IgD-negative memory B cell (primary cell): ENCODE results near the gene SLC6A4. TPM values are rescaled to one million over a fixed set of nuclear protein-coding genes. Genes with fewer than 3 reads are reported as not detected.

ENCODE experiments used
- H3K27ac Mint-ChIP-seq, 3 donors: one replicate each; pipeline ENCODE4 v1.8.0; 2020 to 2022; ENCODE audit warnings: mild to moderate bottlenecking in 3 of 3, mixed read lengths in 3 of 3, moderate library complexity in 1 of 3
- H3K27me3 Mint-ChIP-seq: one replicate; pipeline ENCODE4 v1.8.0; 2021; ENCODE audit warnings: mixed read lengths
- H3K36me3 Mint-ChIP-seq: one replicate; pipeline ENCODE4 v1.8.0; 2020; ENCODE audit warnings: mild to moderate bottlenecking, mixed read lengths
- H3K4me1 Mint-ChIP-seq, 3 donors: one replicate each; pipeline ENCODE4 v1.8.0; 2020 to 2022; ENCODE audit warnings: mixed read lengths in 3 of 3, mild to moderate bottlenecking in 1 of 3
- H3K4me3 Mint-ChIP-seq, 4 donors: one replicate each; pipeline ENCODE4 v1.8.0; 2020 to 2022; ENCODE audit warnings: mild to moderate bottlenecking in 4 of 4, mixed read lengths in 4 of 4, moderate library complexity in 3 of 4
- H3K9me3 Mint-ChIP-seq, 3 donors: one replicate each; pipeline ENCODE4 v1.8.0; 2020 to 2021; ENCODE audit warnings: mixed read lengths in 3 of 3, mild to moderate bottlenecking in 1 of 3
- polyA plus RNA-seq: library from polyadenylated mRNA; unstranded; fragments of 300-500 nt; fragmentation: Illumina TruSeq; gene quantifications from one replicate; pipeline ENCODE4 v1.2.3, GENCODE V29; 2021

The SLC6A4 gene
- polyA plus RNA-seq, 1 donor from 2014 or later: 0.13 TPM

GRCh38 chr17:30246460-30246859 lies 11.0 kb upstream of the SLC6A4 start:
- Mint-ChIP-seq H3K27me3 (peaks cover under 1% of the 10 kb centered on the region), H3K4me3 (no peak overlapping the region), H3K36me3 (peaks cover 15% of the 10 kb centered on the region), H3K27ac (no peak overlapping the region), H3K9me3 (no peaks in the 10 kb centered on the region), H3K4me1 (no peaks in the 10 kb centered on the region)

- Mint-ChIP-seq H3K36me3 (peaks cover 10% of the 10 kb centered on the region), H3K27ac (no peak overlapping the region), H3K4me3 (no peak overlapping the region), H3K4me1 (no peaks in the 10 kb centered on the region), H3K9me3 (peaks cover 0 to 3% (median 0%) of the 10 kb centered on the region in 3 donors), H3K27me3 (peaks cover 2% of the 10 kb centered on the region)
Observed at GRCh38 chr17:30244853-30245385, 9.4 kb upstream of the SLC6A4 start.

- Mint-ChIP-seq H3K27ac (no peak overlapping the region), H3K9me3 (peaks cover 0 to 3% (median 0%) of the 10 kb centered on the region in 3 donors), H3K27me3 (peaks cover 6% of the 10 kb centered on the region), H3K4me1 (no peaks in the 10 kb centered on the region), H3K4me3 (no peak overlapping the region), H3K36me3 (peaks cover 10% of the 10 kb centered on the region)
Observed at GRCh38 chr17:30243568-30243967, 8.1 kb upstream of the SLC6A4 start.

GRCh38 chr17:30243002-30243401 lies 7.5 kb upstream of the SLC6A4 start:
- no peaks in the 10 kb centered on the region for H3K4me1 Mint-ChIP-seq
- peaks cover 9% of the 10 kb centered on the region for H3K27me3 Mint-ChIP-seq
- peaks cover 0 to 4% (median 0%) of the 10 kb centered on the region in 3 donors for H3K9me3 Mint-ChIP-seq
- H3K4me3 Mint-ChIP-seq: no peak overlapping the region
- H3K27ac Mint-ChIP-seq: no peak overlapping the region
- peaks cover 5% of the 10 kb centered on the region for H3K36me3 Mint-ChIP-seq

GRCh38 chr17:30241051-30241450 lies 5.6 kb upstream of the SLC6A4 start:
- Mint-ChIP-seq H3K4me1 (peaks cover under 1 to 4% (median 3%) of the 10 kb centered on the region in 3 donors), H3K9me3 (peaks cover 0 to 4% (median 0%) of the 10 kb centered on the region in 3 donors), H3K36me3 (no peaks in the 10 kb centered on the region), H3K27ac (no peak overlapping the region), H3K4me3 (no peak overlapping the region), H3K27me3 (peaks cover 22% of the 10 kb centered on the region)

- peaks cover 2 to 6% (median 5%) of the 10 kb centered on the region in 3 donors for H3K4me1 Mint-ChIP-seq
- H3K4me3 Mint-ChIP-seq: no peak overlapping the region
- H3K36me3 Mint-ChIP-seq: no peaks in the 10 kb centered on the region
- H3K27me3 Mint-ChIP-seq: peaks cover 25% of the 10 kb centered on the region
- H3K27ac Mint-ChIP-seq: peak overlapping the region in 1 of 3 donors; percentile 74
- peaks cover 0 to 4% (median 0%) of the 10 kb centered on the region in 3 donors for H3K9me3 Mint-ChIP-seq
Observed at GRCh38 chr17:30240177-30240576, 4.7 kb upstream of the SLC6A4 start.

- peaks cover 0 to 4% (median 0%) of the 10 kb centered on the region in 3 donors for H3K9me3 Mint-ChIP-seq
- H3K4me1 Mint-ChIP-seq: peaks cover 4 to 11% (median 11%) of the 10 kb centered on the region in 3 donors
- H3K27ac Mint-ChIP-seq: no peak overlapping the region
- H3K36me3 Mint-ChIP-seq: no peaks in the 10 kb centered on the region
- H3K27me3 Mint-ChIP-seq: peaks cover 33% of the 10 kb centered on the region
- H3K4me3 Mint-ChIP-seq: peak overlapping the region in 1 of 4 donors; percentile 32
Observed at GRCh38 chr17:30239089-30239462, 3.6 kb upstream of the SLC6A4 start.

- H3K4me3 Mint-ChIP-seq: peak overlapping the region in 1 of 4 donors; percentile 75
- peaks cover 0 to 4% (median 0%) of the 10 kb centered on the region in 3 donors for H3K9me3 Mint-ChIP-seq
- peaks cover 36% of the 10 kb centered on the region for H3K27me3 Mint-ChIP-seq
- peaks cover 4 to 16% (median 11%) of the 10 kb centered on the region in 3 donors for H3K4me1 Mint-ChIP-seq
- no peaks in the 10 kb centered on the region for H3K36me3 Mint-ChIP-seq
- peak overlapping the region in 1 of 3 donors; percentile 63 for H3K27ac Mint-ChIP-seq
Observed at GRCh38 chr17:30238387-30239088, 3.0 kb upstream of the SLC6A4 start.

GRCh38 chr17:30238003-30238344 lies 2.5 kb upstream of the SLC6A4 start:
- peak overlapping the region in 1 of 3 donors; percentile 63 for H3K27ac Mint-ChIP-seq
- peak overlapping the region in 1 of 4 donors; percentile 75 for H3K4me3 Mint-ChIP-seq
- H3K36me3 Mint-ChIP-seq: no peaks in the 10 kb centered on the region
- H3K27me3 Mint-ChIP-seq: peaks cover 41% of the 10 kb centered on the region
- peaks cover 0 to 4% (median 0%) of the 10 kb centered on the region in 3 donors for H3K9me3 Mint-ChIP-seq
- H3K4me1 Mint-ChIP-seq: peaks cover 4 to 16% (median 11%) of the 10 kb centered on the region in 3 donors

GRCh38 chr17:30237296-30238002 lies 2.0 kb upstream of the SLC6A4 start:
- no peaks in the 10 kb centered on the region for H3K36me3 Mint-ChIP-seq
- H3K9me3 Mint-ChIP-seq: peaks cover 0 to 4% (median 0%) of the 10 kb centered on the region in 3 donors
- H3K27ac Mint-ChIP-seq: no peak overlapping the region
- H3K4me1 Mint-ChIP-seq: peaks cover 4 to 16% (median 11%) of the 10 kb centered on the region in 3 donors
- H3K27me3 Mint-ChIP-seq: peaks cover 46% of the 10 kb centered on the region
- H3K4me3 Mint-ChIP-seq: peak overlapping the region in 2 of 4 donors; percentile 68 to 75

GRCh38 chr17:30236766-30237165 lies 1.3 kb upstream of the SLC6A4 start:
- H3K27me3 Mint-ChIP-seq: peaks cover 48% of the 10 kb centered on the region
- H3K36me3 Mint-ChIP-seq: no peaks in the 10 kb centered on the region
- H3K4me3 Mint-ChIP-seq: peak overlapping the region in 2 of 4 donors; percentile 59 to 70
- H3K9me3 Mint-ChIP-seq: peaks cover 0 to 4% (median 0%) of the 10 kb centered on the region in 3 donors
- peaks cover 4 to 16% (median 11%) of the 10 kb centered on the region in 3 donors for H3K4me1 Mint-ChIP-seq
- no peak overlapping the region for H3K27ac Mint-ChIP-seq

GRCh38 chr17:30236297-30236624 lies 764 bp upstream of the SLC6A4 start:
- H3K4me3 Mint-ChIP-seq: peak overlapping the region in 3 of 4 donors; percentile 57 to 91 (median 70)
- H3K36me3 Mint-ChIP-seq: no peaks in the 10 kb centered on the region
- H3K27ac Mint-ChIP-seq: no peak overlapping the region
- H3K4me1 Mint-ChIP-seq: peaks cover 4 to 16% (median 11%) of the 10 kb centered on the region in 3 donors
- peaks cover 0 to 4% (median 0%) of the 10 kb centered on the region in 3 donors for H3K9me3 Mint-ChIP-seq
- peaks cover 47% of the 10 kb centered on the region for H3K27me3 Mint-ChIP-seq

- peaks cover 6 to 16% (median 15%) of the 10 kb centered on the region in 3 donors for H3K4me1 Mint-ChIP-seq
- peak overlapping the region; percentile 49 to 91 (median 80) for H3K4me3 Mint-ChIP-seq
- no peak overlapping the region for H3K27ac Mint-ChIP-seq
- peaks cover 0 to 1% (median 0%) of the 10 kb centered on the region in 3 donors for H3K9me3 Mint-ChIP-seq
- no peaks in the 10 kb centered on the region for H3K36me3 Mint-ChIP-seq
- peaks cover 47% of the 10 kb centered on the region for H3K27me3 Mint-ChIP-seq
Observed at GRCh38 chr17:30234964-30235363, 533 bp downstream of the SLC6A4 start.

- no peaks in the 10 kb centered on the region for H3K36me3 Mint-ChIP-seq
- peak overlapping the region in 1 of 4 donors; percentile 18 for H3K4me3 Mint-ChIP-seq
- H3K27ac Mint-ChIP-seq: no peak overlapping the region
- peaks cover 45% of the 10 kb centered on the region for H3K27me3 Mint-ChIP-seq
- H3K4me1 Mint-ChIP-seq: peaks cover 6 to 16% (median 15%) of the 10 kb centered on the region in 3 donors
- H3K9me3 Mint-ChIP-seq: peaks cover 0 to 1% (median 0%) of the 10 kb centered on the region in 3 donors
Observed at GRCh38 chr17:30234296-30234695, 1.2 kb downstream of the SLC6A4 start.

- no peak overlapping the region for H3K27ac Mint-ChIP-seq
- no peaks in the 10 kb centered on the region for H3K9me3 Mint-ChIP-seq
- peaks cover 39% of the 10 kb centered on the region for H3K27me3 Mint-ChIP-seq
- H3K4me1 Mint-ChIP-seq: peaks cover 6 to 16% (median 15%) of the 10 kb centered on the region in 3 donors
- no peaks in the 10 kb centered on the region for H3K36me3 Mint-ChIP-seq
- H3K4me3 Mint-ChIP-seq: no peak overlapping the region
Observed at GRCh38 chr17:30232824-30233427, 2.6 kb downstream of the SLC6A4 start.
